Endothelial cell of umbilical vein (primary cell): ENCODE data around the gene SAV1. TPM values are rescaled to one million over a fixed set of nuclear protein-coding genes. Genes with fewer than 3 reads are reported as not detected.
A peak's percentile ranks its signal among the peaks of the same experiment; 100 is the strongest.

Experiments used
- Bru-seq: library from RNA; stranded (reverse); fragments of 400-500 nt; gene quantifications from one replicate; lab custom pipeline; 2021; lab: Mats Ljungman, UMichigan
- BruChase-seq, 2 experiments: library from RNA; stranded (reverse); fragments of 400-500 nt; gene quantifications; one replicate each; lab custom pipeline; 2021; lab: Mats Ljungman, UMichigan
- BruUV-seq: library from RNA; stranded (reverse); fragments of 400-500 nt; replicated peaks from 2 replicates; lab custom pipeline; 2021; lab: Mats Ljungman, UMichigan
- CTCF ChIA-PET: fragments of 300-600, 350-600 bp; sonication (Branson Sonifier 250); formaldehyde crosslinking; loops from one replicate; lab custom pipeline; 2021; ENCODE audit warnings: antibody characterized with exemption, inconsistent platforms; lab: Charles Lee
- POLR2A ChIA-PET: fragments of 300-600, 350-600 bp; sonication (Branson Sonifier 250); formaldehyde crosslinking; loops from one replicate; lab custom pipeline; 2021; ENCODE audit warnings: antibody characterized with exemption, inconsistent platforms; lab: Charles Lee
- DNase-seq: peaks from one replicate; pipeline ENCODE4 v3.0.0-alpha.2; 2011; ENCODE audit warnings: low read depth, low spot score
- FAIRE-seq: peaks from 2 replicates; lab custom pipeline; 2011; peaks lifted over from hg19 to GRCh38; lab: Jason Lieb, UNC
- H2AFZ ChIP-seq: 2 replicates; pipeline ENCODE4 v1.6.0; 2012; ENCODE audit warnings: low read depth, low read length, control low read depth, inconsistent platforms
- H3K27ac ChIP-seq: 2 replicates; pipeline ENCODE4 v1.5.1; 2011; ENCODE audit warnings: low read depth, mild to moderate bottlenecking, control low read depth, low read length, moderate library complexity; ENCODE audit not compliant: insufficient read depth
- H3K27me3 ChIP-seq, 2 experiments: 2 replicates each; pipeline versions ENCODE4 v1.6.0 to v1.6.1; 2011; ENCODE audit warnings: low read length in 2 of 2, mixed read lengths in 1 of 2; ENCODE audit not compliant: control insufficient read depth in 2 of 2, insufficient read depth in 2 of 2
- H3K36me3 ChIP-seq, 2 experiments: 2 replicates in 1 of 2; 3 replicates in 1 of 2; pipeline ENCODE4 v1.5.1; 2011; ENCODE audit warnings: low read length in 2 of 2, mild to moderate bottlenecking in 1 of 2, moderate library complexity in 1 of 2; ENCODE audit not compliant: control insufficient read depth in 2 of 2, insufficient read depth in 2 of 2; ENCODE audit errors: extremely low read depth in 1 of 2
- H3K4me1 ChIP-seq: 3 replicates; pipeline ENCODE4 v1.5.1; 2011; ENCODE audit warnings: mild to moderate bottlenecking, low read length; ENCODE audit not compliant: control insufficient read depth, insufficient read depth; ENCODE audit errors: extremely low read depth
- H3K4me2 ChIP-seq: 2 replicates; pipeline ENCODE4 v1.6.1; 2011; ENCODE audit warnings: low read length, control low read depth, mixed read lengths; ENCODE audit not compliant: insufficient read depth
- H3K4me3 ChIP-seq, 3 experiments: fragments of 200-600 bp in 1 of 3; sonication (generic), shearing (Covaris generic) in 1 of 3; replicated peaks in 1 of 3; 2 replicates each; pipeline ENCODE4 v1.5.1; 2011 to 2016; ENCODE audit warnings: control low read depth in 3 of 3, low read length in 3 of 3, mild to moderate bottlenecking in 2 of 3, inconsistent platforms in 1 of 3, low read depth in 1 of 3, moderate library complexity in 1 of 3; ENCODE audit not compliant: insufficient read depth in 1 of 3
- H3K79me2 ChIP-seq: 2 replicates; pipeline ENCODE4 v1.6.0; 2012; ENCODE audit warnings: low read length, inconsistent platforms; ENCODE audit not compliant: control insufficient read depth, insufficient read depth
- H3K9ac ChIP-seq: replicated peaks from 2 replicates; pipeline ENCODE3; 2011; ENCODE audit warnings: low read length, control low read depth; ENCODE audit not compliant: insufficient read depth; ENCODE audit errors: extremely low read depth
- H3K9me1 ChIP-seq: replicated peaks from 3 replicates; pipeline ENCODE4 v1.6.0; 2011; ENCODE audit warnings: mild to moderate bottlenecking, low read length; ENCODE audit not compliant: control insufficient read depth, insufficient read depth; ENCODE audit errors: extremely low read depth
- H3K9me3 ChIP-seq: replicated peaks from 2 replicates; pipeline ENCODE4 v1.5.1; 2012; ENCODE audit warnings: low read length, inconsistent platforms; ENCODE audit not compliant: control insufficient read depth, insufficient read depth
- H4K20me1 ChIP-seq: replicated peaks from 2 replicates; pipeline ENCODE3; 2011; ENCODE audit warnings: mild to moderate bottlenecking, low read length; ENCODE audit not compliant: control insufficient read depth, insufficient read depth; ENCODE audit errors: extremely low read depth
- POLR2A ChIP-seq: IDR thresholded peaks from 2 replicates; pipeline ENCODE4 v1.6.1; 2012; ENCODE audit warnings: low read depth, mild to moderate bottlenecking, control low read depth, low read length
- POLR2AphosphoS5 ChIP-seq: IDR thresholded peaks from 2 replicates; pipeline ENCODE4 v1.6.1; 2012; ENCODE audit warnings: low read depth, mild to moderate bottlenecking, control low read depth, low read length, moderate library complexity; ENCODE audit not compliant: insufficient read depth
- dilution Hi-C: fragments of 300-500 bp; cut with MboI; formaldehyde crosslinking; loops from one replicate; pipeline ENCODE4 v1.15.0; 2019; ENCODE audit warnings: low sequenced_read_pairs; ENCODE audit not compliant: extremely low pct_ligation_motif_present
- intact Hi-C: fragments of 100-400 bp; cut with micrococcal nuclease; formaldehyde crosslinking; loops from one replicate; pipeline ENCODE4 v1.10.0; 2022
- long read RNA-seq: library from polyadenylated mRNA; stranded (forward); transcript quantifications from one replicate; pipeline ENCODE4 v2.0.0, GENCODE V29; 2021
- polyA minus RNA-seq, 3 experiments: library from RNA; depleted of rRNA, polyadenylated mRNA; stranded (reverse); fragments of >200 nt; gene quantifications; 1 replicate in 1 of 3; 2 replicates in 2 of 3; pipeline ENCODE4 v1.2.3, GENCODE V29; 2011
- polyA plus RNA-seq, 4 experiments: library from polyadenylated mRNA; depleted of rRNA in 3 of 4; stranded (reverse) in 3 of 4; unstranded in 1 of 4; fragments of >200 nt; gene quantifications; 2 replicates each; pipeline versions ENCODE4 v1.2.1 to v1.2.3, GENCODE V29; 2011 to 2012; ENCODE audit warnings: missing spikeins in 1 of 4
- total RNA-seq: library from RNA; stranded (reverse); gene quantifications from 2 replicates; pipeline ENCODE4 v1.2.3, GENCODE V29; 2021
- TF ChIP-seq, protein P1 (sequence below): IDR thresholded peaks from 2 replicates; pipeline ENCODE4 v1.6.1; 2011; ENCODE audit not compliant: insufficient read depth, insufficient read length

SAV1 gene
- total RNA-seq (27.8 and 31.0 TPM in 2 replicates), polyA plus RNA-seq (6.0 and 7.1 TPM in 2 replicates), polyA minus RNA-seq (9.8 and 11.1 TPM in 2 replicates), Bru-seq, nascent RNA (percentile 83 among the genes with signal in this experiment), BruChase-seq, experiment 1, labeled RNA remaining after a 6-hour chase (percentile 74 among the genes with signal in this experiment), BruChase-seq, experiment 2, labeled RNA remaining after a 2-hour chase (percentile 76 among the genes with signal in this experiment)
- 13.6 and 14.2 TPM in 2 replicates for polyA plus RNA-seq (2011; cell fraction: cytosol; rRNA removed)
- polyA plus RNA-seq (2011; cell fraction: nucleus; rRNA removed): 7.4 and 7.6 TPM in 2 replicates
- 14.1 and 22.3 TPM in 2 replicates for polyA plus RNA-seq (2012)
- polyA minus RNA-seq (2011; cell fraction: cytosol; rRNA and poly(A)+ RNA removed): 14.4 TPM
- polyA minus RNA-seq (2011; cell fraction: nucleus; rRNA and poly(A)+ RNA removed): 15.9 and 18.4 TPM in 2 replicates
- long read RNA-seq, transcript SAV1-201 (5 exons, 3,063 nt): major isoform, 72 of 106 reads
- long read RNA-seq, partial matches to known transcripts: 15 of 106 reads
- long read RNA-seq, other reads (novel, unspliced or antisense): 18 of 106 reads

DNA sequence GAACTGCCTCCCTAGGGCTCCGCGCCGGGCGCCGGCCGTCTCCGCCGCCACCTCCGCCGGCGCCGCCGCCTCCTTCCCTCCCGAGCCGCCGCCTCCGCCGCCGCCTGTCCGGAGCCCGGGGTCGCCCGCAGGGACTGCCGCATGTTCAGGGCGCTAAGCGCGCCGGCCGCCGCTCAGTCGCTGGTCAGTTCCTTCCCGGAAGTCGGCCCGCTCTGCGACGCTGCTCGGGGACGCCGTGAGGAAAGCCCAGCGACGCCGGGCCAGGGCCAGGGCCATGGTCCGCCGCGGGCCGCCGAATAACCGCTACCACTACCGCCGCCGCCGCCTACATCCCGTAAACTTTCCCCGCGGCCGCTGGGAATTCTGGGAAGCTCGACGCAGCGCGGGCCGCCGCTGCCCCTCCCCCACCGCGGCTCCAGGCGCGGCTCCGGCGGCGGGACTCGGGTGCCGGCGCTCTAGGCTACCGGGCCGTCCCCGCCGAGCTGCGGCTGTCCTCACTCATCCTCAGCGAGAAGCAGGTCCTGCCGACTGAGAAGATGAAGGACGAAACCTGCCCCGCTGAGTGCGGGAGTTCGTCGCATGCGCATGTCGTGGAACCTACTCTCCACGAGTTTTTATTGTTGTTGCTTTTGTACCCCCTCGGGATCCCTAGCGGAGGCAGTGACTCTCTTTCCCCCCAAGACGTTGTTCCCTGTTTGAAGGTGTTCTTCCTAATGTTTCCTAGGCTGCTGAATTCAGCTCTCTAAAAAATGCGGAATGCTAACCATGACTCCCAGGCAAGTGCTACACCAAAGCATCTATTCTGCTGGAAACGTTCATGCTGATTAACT lies at the start of gene SAV1:
Gene SAV1, minus strand, starts transcription at position 311 of the 830 bp plus-strand sequence. CDS start 339 bp downstream, outside the sequence.
- Histone ChIP-seq H3K79me2 (peaks cover 34% of the 10 kb centered on the region), H3K9me1 (no peaks in the 10 kb centered on the region), H3K4me3 (peak within 1 kb of the TSS; percentile 70 to 85 (median 81)), H3K4me1 (peaks cover 23% of the 10 kb centered on the region), H4K20me1 (peaks cover 3% of the 10 kb centered on the region), H3K4me2 (peak within 1 kb of the TSS; percentile 91), H3K27ac (peak within 1 kb of the TSS; percentile 81), H3K36me3 (peaks cover 0 to 2% of the 10 kb centered on the region in 2 experiments), H3K9ac (peak within 1 kb of the TSS; percentile 89), H3K9me3 (no peaks in the 10 kb centered on the region), H2AFZ (peak within 1 kb of the TSS; percentile 76), H3K27me3 (no peaks in the 10 kb centered on the region)
- ChIA-PET CTCF (interaction anchor here (0.6 to 1.0 kb wide), 4 partner anchors 9 to 108 kb away, joined by 3 to 8 read pairs (median 6); partner anchors contain the start of gene ATL1), POLR2A (interaction anchor here (0.7 to 1.4 kb wide), 8 partner anchors 8 to 192 kb away, joined by 3 to 9 read pairs (median 4); no protein-coding TSS in a partner anchor)
- peak; percentile 99 for TF ChIP-seq POLR2A
- TF ChIP-seq, protein P1, sequence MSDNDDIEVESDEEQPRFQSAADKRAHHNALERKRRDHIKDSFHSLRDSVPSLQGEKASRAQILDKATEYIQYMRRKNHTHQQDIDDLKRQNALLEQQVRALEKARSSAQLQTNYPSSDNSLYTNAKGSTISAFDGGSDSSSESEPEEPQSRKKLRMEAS: no peak
- TF ChIP-seq POLR2AphosphoS5: peak; percentile 95
- BruUV-seq: TSS peak; percentile 99
- dilution Hi-C loops (no loop called here), intact Hi-C loops (loop anchor here (1.0 to 10.0 kb wide), 7 partner anchors 9 to 1887 kb away; partner anchors contain the start of genes DMAC2L, GPR137C, L2HGDH and TXNDC16)
- FAIRE-seq: peak; percentile 56
- peak; percentile 82 for DNase-seq
